Loucy (cell line): ENCODE data around the gene NPDC1.

Source experiments
- H2AFZ ChIP-seq: fragments of 200-600 bp; sonication (generic); 2 replicates; pipeline ENCODE4 v1.6.0; 2016; ENCODE audit warnings: antibody characterized with exemption, mild to moderate bottlenecking, low read length, moderate library complexity
- H3F3A ChIP-seq: fragments of 200-600 bp; 2 replicates; pipeline ENCODE4 v1.6.0; 2016; ENCODE audit warnings: antibody characterized with exemption, low read depth, mild to moderate bottlenecking
- H3K27me3 ChIP-seq: fragments of 200-600 bp; sonication (generic); 2 replicates; pipeline ENCODE4 v1.6.1; 2014; ENCODE audit warnings: low read length, mild to moderate bottlenecking; ENCODE audit not compliant: insufficient read depth, poor library complexity, severe bottlenecking
- H3K36me3 ChIP-seq: fragments of 200-600 bp; sonication (generic); 2 replicates; pipeline ENCODE4 v1.6.1; 2016; ENCODE audit warnings: low read length; ENCODE audit not compliant: insufficient read depth
- H3K4me1 ChIP-seq: fragments of 200-600 bp; sonication (generic); 2 replicates; pipeline ENCODE4 v1.5.1; 2014; ENCODE audit warnings: low read length, mild to moderate bottlenecking; ENCODE audit not compliant: insufficient read depth, poor library complexity, severe bottlenecking
- H3K4me2 ChIP-seq: fragments of 200-600 bp; sonication (generic); 2 replicates; pipeline ENCODE4 v1.6.0; 2014; ENCODE audit warnings: antibody characterized with exemption, low read length, low read depth, mild to moderate bottlenecking; ENCODE audit not compliant: poor library complexity, severe bottlenecking
- H3K4me3 ChIP-seq: fragments of 200-600 bp; sonication (generic); 2 replicates; pipeline ENCODE4 v1.5.1; 2014; ENCODE audit warnings: low read length, mild to moderate bottlenecking, mixed read lengths; ENCODE audit not compliant: poor library complexity, severe bottlenecking
- H3K79me2 ChIP-seq: fragments of 200-600 bp; sonication (generic); 2 replicates; pipeline ENCODE4 v1.6.1; 2014; ENCODE audit warnings: low read length; ENCODE audit not compliant: insufficient read depth
- H3K9ac ChIP-seq: fragments of 200-600 bp; sonication (generic); 2 replicates; pipeline ENCODE4 v1.6.0; 2014; ENCODE audit warnings: mild to moderate bottlenecking, low read depth, low read length, moderate library complexity; ENCODE audit not compliant: poor library complexity, severe bottlenecking
- H3K9me2 ChIP-seq: fragments of 200-600 bp; sonication (generic); replicated peaks from 2 replicates; pipeline ENCODE4 v1.6.1; 2016; ENCODE audit warnings: low read depth, low read length, mixed read lengths
- H3K9me3 ChIP-seq: fragments of 200-600 bp; sonication (generic); 2 replicates; pipeline ENCODE4 v1.6.1; 2014; ENCODE audit warnings: mild to moderate bottlenecking, antibody characterized with exemption, low read length, low read depth; ENCODE audit not compliant: insufficient read depth
- H4K20me1 ChIP-seq: fragments of 200-600 bp; sonication (generic); 2 replicates; pipeline ENCODE4 v1.6.0; 2014; ENCODE audit warnings: antibody characterized with exemption, low read length, mild to moderate bottlenecking; ENCODE audit not compliant: insufficient read depth, poor library complexity, severe bottlenecking
- CTCF ChIP-seq: fragments of 200-600 bp; sonication (generic); conservative IDR thresholded peaks from 2 replicates; pipeline ENCODE4 v1.5.1; 2014; ENCODE audit warnings: mild to moderate bottlenecking, antibody characterized with exemption, low read length
- EZH2phosphoT487 ChIP-seq: fragments of 200-600 bp; IDR thresholded peaks from 2 replicates; pipeline ENCODE4 v1.6.1; 2018; ENCODE audit warnings: antibody characterized with exemption, mild to moderate bottlenecking, moderate library complexity, borderline replicate concordance

NPDC1 gene

GRCh38 chr9:137051145-137051724 is 5.3 kb upstream of the NPDC1 start:
- no peaks in the 10 kb centered on the region for H3K9me3 ChIP-seq
- no peaks in the 10 kb centered on the region for H3K27me3 ChIP-seq
- no peak overlapping the region for H3K4me3 ChIP-seq
- no peaks in the 10 kb centered on the region for H3K36me3 ChIP-seq
- no peak for TF ChIP-seq CTCF
- no peak for TF ChIP-seq EZH2phosphoT487
- H3K9me2 ChIP-seq, result no peaks in the 10 kb centered on the region
- no peaks in the 10 kb centered on the region for H3K79me2 ChIP-seq
- H3K4me2 ChIP-seq, result no peak overlapping the region
- no peak overlapping the region for H3K9ac ChIP-seq
- no peaks in the 10 kb centered on the region for H4K20me1 ChIP-seq
- H2AFZ ChIP-seq, result no peak overlapping the region
- peaks cover 2% of the 10 kb centered on the region for H3K4me1 ChIP-seq
- H3F3A ChIP-seq, result no peaks in the 10 kb centered on the region

- H3K4me3 ChIP-seq, result no peak overlapping the region
- no peaks in the 10 kb centered on the region for H3K9me2 ChIP-seq
- H3K79me2 ChIP-seq, result no peaks in the 10 kb centered on the region
- H2AFZ ChIP-seq, result no peak overlapping the region
- no peaks in the 10 kb centered on the region for H3F3A ChIP-seq
- H4K20me1 ChIP-seq, result no peaks in the 10 kb centered on the region
- no peak for TF ChIP-seq EZH2phosphoT487
- TF ChIP-seq CTCF, result no peak
- no peaks in the 10 kb centered on the region for H3K27me3 ChIP-seq
- no peaks in the 10 kb centered on the region for H3K36me3 ChIP-seq
- peaks cover 5% of the 10 kb centered on the region for H3K4me1 ChIP-seq
- no peak overlapping the region for H3K4me2 ChIP-seq
- no peaks in the 10 kb centered on the region for H3K9me3 ChIP-seq
- no peak overlapping the region for H3K9ac ChIP-seq
Measured at GRCh38 chr9:137050570-137050969, 4.6 kb upstream of the NPDC1 start.

- peaks cover 10% of the 10 kb centered on the region for H3K4me1 ChIP-seq
- H3K9ac ChIP-seq, result no peak overlapping the region
- H3F3A ChIP-seq, result no peaks in the 10 kb centered on the region
- H4K20me1 ChIP-seq, result peaks cover 6% of the 10 kb centered on the region
- no peak for TF ChIP-seq EZH2phosphoT487
- TF ChIP-seq CTCF, result peak; percentile 48
- H3K4me3 ChIP-seq, result no peak overlapping the region
- H3K36me3 ChIP-seq, result no peaks in the 10 kb centered on the region
- H3K79me2 ChIP-seq, result peaks cover 7% of the 10 kb centered on the region; the same call in 1 of the 2 replicates
- no peak overlapping the region for H3K4me2 ChIP-seq
- H3K9me2 ChIP-seq, result no peaks in the 10 kb centered on the region
- H3K9me3 ChIP-seq, result no peaks in the 10 kb centered on the region
- H2AFZ ChIP-seq, result no peak overlapping the region
- no peaks in the 10 kb centered on the region for H3K27me3 ChIP-seq
Measured at GRCh38 chr9:137049544-137050449, 3.8 kb upstream of the NPDC1 start.
